ENCODE measurements around the gene MXI1. TPM values are rescaled to one million over a fixed set of nuclear protein-coding genes. Genes with fewer than 3 reads are reported as not detected.

The MXI1 gene
- total RNA-seq, 1 experiment from 2014 or later, result 16.6 TPM

GRCh38 chr10:110172155-110172554, 35.2 kb upstream of the MXI1 start:
- H3K4me1 Mint-ChIP-seq, result peaks cover 60% of the 10 kb centered on the region
- no peak overlapping the region for H3K27ac Mint-ChIP-seq

More at GRCh38 chr10:110172155-110172554, 35.2 kb upstream of the MXI1 start:
- no peak overlapping the region; the same call in 1 of the 2 replicates for H3K4me3 Mint-ChIP-seq
- TF ChIP-seq STAT6 (CRISPR knock-in tag; conservative IDR thresholded peaks at IDR 0.05; ENCODE audit: low read depth), result no peak
- no peak for TF ChIP-seq TCF7 (CRISPR knock-in tag; IDR thresholded peaks at IDR 0.05; ENCODE audit: low read depth)
- TF ChIP-seq ZNF281 (CRISPR knock-in tag; IDR thresholded peaks at IDR 0.05), result no peak
- TF ChIP-seq HMGXB4 (CRISPR knock-in tag; IDR thresholded peaks at IDR 0.05), result no peak
- TF ChIP-seq FOXK1 (CRISPR knock-in tag; IDR thresholded peaks at IDR 0.05), result no peak
- no peak for TF ChIP-seq ETV6 (CRISPR knock-in tag; IDR thresholded peaks at IDR 0.05)
- no peak for TF ChIP-seq NR2C2 (CRISPR knock-in tag; IDR thresholded peaks at IDR 0.05)
- no peak for TF ChIP-seq ATF1 (CRISPR knock-in tag; IDR thresholded peaks at IDR 0.05)
- TF ChIP-seq EMX1 (CRISPR knock-in tag; IDR thresholded peaks at IDR 0.05), result no peak
- no peak for TF ChIP-seq ARID4B (CRISPR knock-in tag; IDR thresholded peaks at IDR 0.05; ENCODE audit: borderline replicate concordance)
- no peak for TF ChIP-seq ZBTB21 (CRISPR knock-in tag; IDR thresholded peaks at IDR 0.05; ENCODE audit: borderline replicate concordance)
- TF ChIP-seq FOXP1 (CRISPR knock-in tag; IDR thresholded peaks at IDR 0.05; ENCODE audit: borderline replicate concordance), result no peak
- TF ChIP-seq USF2 (CRISPR knock-in tag; IDR thresholded peaks at IDR 0.05), result no peak
- TF ChIP-seq ZMAT4 (CRISPR knock-in tag; IDR thresholded peaks at IDR 0.05), result no peak
- TF ChIP-seq ZNF232 (CRISPR knock-in tag; IDR thresholded peaks at IDR 0.05), result no peak
- TF ChIP-seq ESRRA (CRISPR knock-in tag; IDR thresholded peaks at IDR 0.05; ENCODE audit: borderline replicate concordance), result no peak
- TF ChIP-seq OVOL2 (CRISPR knock-in tag; IDR thresholded peaks at IDR 0.05; ENCODE audit: borderline replicate concordance), result no peak
- ATAC-seq (no peak), DNase-seq (ENCODE audit: low spot score) (no peak)
- POLR2A ChIA-PET, result no interaction called here
- peaks cover 98% of the 10 kb centered on the region for H3K27me3 Mint-ChIP-seq (ENCODE audit: low read depth)
- H3K9me3 Mint-ChIP-seq, result no peaks in the 10 kb centered on the region
- CTCF ChIA-PET, result interaction anchor here (1.5 kb wide), 1 partner anchor 34 kb away, joined by 3 read pairs; no protein-coding TSS in a partner anchor
- no peaks in the 10 kb centered on the region; the same call in 1 of the 2 replicates for H3K36me3 Mint-ChIP-seq

Data from WTC11 (cell line).